Loucy (cell line): ENCODE results near the gene SLX4IP.

ENCODE experiments used
- H2AFZ ChIP-seq: fragments of 200-600 bp; sonication (generic); 2 replicates; pipeline ENCODE4 v1.6.0; 2016; ENCODE audit warnings: antibody characterized with exemption, mild to moderate bottlenecking, low read length, moderate library complexity
- H3F3A ChIP-seq: fragments of 200-600 bp; 2 replicates; pipeline ENCODE4 v1.6.0; 2016; ENCODE audit warnings: antibody characterized with exemption, low read depth, mild to moderate bottlenecking
- H3K27me3 ChIP-seq: fragments of 200-600 bp; sonication (generic); 2 replicates; pipeline ENCODE4 v1.6.1; 2014; ENCODE audit warnings: low read length, mild to moderate bottlenecking; ENCODE audit not compliant: insufficient read depth, poor library complexity, severe bottlenecking
- H3K36me3 ChIP-seq: fragments of 200-600 bp; sonication (generic); 2 replicates; pipeline ENCODE4 v1.6.1; 2016; ENCODE audit warnings: low read length; ENCODE audit not compliant: insufficient read depth
- H3K4me1 ChIP-seq: fragments of 200-600 bp; sonication (generic); 2 replicates; pipeline ENCODE4 v1.5.1; 2014; ENCODE audit warnings: low read length, mild to moderate bottlenecking; ENCODE audit not compliant: insufficient read depth, poor library complexity, severe bottlenecking
- H3K4me2 ChIP-seq: fragments of 200-600 bp; sonication (generic); 2 replicates; pipeline ENCODE4 v1.6.0; 2014; ENCODE audit warnings: antibody characterized with exemption, low read length, low read depth, mild to moderate bottlenecking; ENCODE audit not compliant: poor library complexity, severe bottlenecking
- H3K4me3 ChIP-seq: fragments of 200-600 bp; sonication (generic); 2 replicates; pipeline ENCODE4 v1.5.1; 2014; ENCODE audit warnings: low read length, mild to moderate bottlenecking, mixed read lengths; ENCODE audit not compliant: poor library complexity, severe bottlenecking
- H3K79me2 ChIP-seq: fragments of 200-600 bp; sonication (generic); 2 replicates; pipeline ENCODE4 v1.6.1; 2014; ENCODE audit warnings: low read length; ENCODE audit not compliant: insufficient read depth
- H3K9ac ChIP-seq: fragments of 200-600 bp; sonication (generic); 2 replicates; pipeline ENCODE4 v1.6.0; 2014; ENCODE audit warnings: mild to moderate bottlenecking, low read depth, low read length, moderate library complexity; ENCODE audit not compliant: poor library complexity, severe bottlenecking
- H3K9me2 ChIP-seq: fragments of 200-600 bp; sonication (generic); replicated peaks from 2 replicates; pipeline ENCODE4 v1.6.1; 2016; ENCODE audit warnings: low read depth, low read length, mixed read lengths
- H3K9me3 ChIP-seq: fragments of 200-600 bp; sonication (generic); 2 replicates; pipeline ENCODE4 v1.6.1; 2014; ENCODE audit warnings: mild to moderate bottlenecking, antibody characterized with exemption, low read length, low read depth; ENCODE audit not compliant: insufficient read depth
- H4K20me1 ChIP-seq: fragments of 200-600 bp; sonication (generic); 2 replicates; pipeline ENCODE4 v1.6.0; 2014; ENCODE audit warnings: antibody characterized with exemption, low read length, mild to moderate bottlenecking; ENCODE audit not compliant: insufficient read depth, poor library complexity, severe bottlenecking
- EZH2phosphoT487 ChIP-seq: fragments of 200-600 bp; IDR thresholded peaks from 2 replicates; pipeline ENCODE4 v1.6.1; 2018; ENCODE audit warnings: antibody characterized with exemption, mild to moderate bottlenecking, moderate library complexity, borderline replicate concordance
- TF ChIP-seq, protein P1 (sequence below): fragments of 200-600 bp; sonication (generic); conservative IDR thresholded peaks from 2 replicates; pipeline ENCODE4 v1.5.1; 2014; ENCODE audit warnings: mild to moderate bottlenecking, antibody characterized with exemption, low read length

The SLX4IP gene

DNA sequence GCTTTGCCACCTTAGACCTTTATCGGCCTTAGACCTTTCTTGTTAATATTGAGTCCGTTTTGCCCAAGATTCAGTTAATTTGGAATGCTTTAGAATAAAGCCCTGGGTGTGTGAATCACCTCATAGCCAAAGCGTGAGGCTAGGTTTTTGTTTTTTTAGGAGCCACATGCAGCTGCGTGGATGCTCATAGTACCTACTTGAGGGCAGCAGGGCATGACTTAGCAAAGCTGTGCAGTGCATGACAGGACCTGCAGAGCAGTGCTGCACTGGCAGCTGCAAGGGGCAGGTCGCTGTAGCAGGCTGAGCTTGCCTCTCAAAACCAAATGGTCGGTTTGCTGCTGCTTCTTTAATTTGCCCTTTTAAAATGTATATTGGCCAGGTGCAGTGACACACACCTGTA is 122.6 kb downstream of the SLX4IP start:
- no peaks in the 10 kb centered on the region for H4K20me1 ChIP-seq
- H3K79me2 ChIP-seq: no peaks in the 10 kb centered on the region
- TF ChIP-seq EZH2phosphoT487: no peak
- TF ChIP-seq, protein P1, sequence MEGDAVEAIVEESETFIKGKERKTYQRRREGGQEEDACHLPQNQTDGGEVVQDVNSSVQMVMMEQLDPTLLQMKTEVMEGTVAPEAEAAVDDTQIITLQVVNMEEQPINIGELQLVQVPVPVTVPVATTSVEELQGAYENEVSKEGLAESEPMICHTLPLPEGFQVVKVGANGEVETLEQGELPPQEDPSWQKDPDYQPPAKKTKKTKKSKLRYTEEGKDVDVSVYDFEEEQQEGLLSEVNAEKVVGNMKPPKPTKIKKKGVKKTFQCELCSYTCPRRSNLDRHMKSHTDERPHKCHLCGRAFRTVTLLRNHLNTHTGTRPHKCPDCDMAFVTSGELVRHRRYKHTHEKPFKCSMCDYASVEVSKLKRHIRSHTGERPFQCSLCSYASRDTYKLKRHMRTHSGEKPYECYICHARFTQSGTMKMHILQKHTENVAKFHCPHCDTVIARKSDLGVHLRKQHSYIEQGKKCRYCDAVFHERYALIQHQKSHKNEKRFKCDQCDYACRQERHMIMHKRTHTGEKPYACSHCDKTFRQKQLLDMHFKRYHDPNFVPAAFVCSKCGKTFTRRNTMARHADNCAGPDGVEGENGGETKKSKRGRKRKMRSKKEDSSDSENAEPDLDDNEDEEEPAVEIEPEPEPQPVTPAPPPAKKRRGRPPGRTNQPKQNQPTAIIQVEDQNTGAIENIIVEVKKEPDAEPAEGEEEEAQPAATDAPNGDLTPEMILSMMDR: no peak
- H3K4me1 ChIP-seq: peaks cover 11% of the 10 kb centered on the region
- H3K27me3 ChIP-seq: no peaks in the 10 kb centered on the region
- H2AFZ ChIP-seq: no peak overlapping the region
- no peak overlapping the region for H3K4me3 ChIP-seq
- peaks cover 3% of the 10 kb centered on the region; the same call in 1 of the 2 replicates for H3K36me3 ChIP-seq
- H3K9me2 ChIP-seq: no peaks in the 10 kb centered on the region
- H3K4me2 ChIP-seq: no peak overlapping the region
- H3K9me3 ChIP-seq: no peaks in the 10 kb centered on the region
- H3K9ac ChIP-seq: no peak overlapping the region
- H3F3A ChIP-seq: no peaks in the 10 kb centered on the region

- H3K27me3 ChIP-seq: no peaks in the 10 kb centered on the region
- H3K9me3 ChIP-seq: no peaks in the 10 kb centered on the region
- TF ChIP-seq, protein P1: no peak
- TF ChIP-seq EZH2phosphoT487: no peak
- H3K4me2 ChIP-seq: no peak overlapping the region
- H3K79me2 ChIP-seq: no peaks in the 10 kb centered on the region
- no peak overlapping the region for H3K4me3 ChIP-seq
- no peaks in the 10 kb centered on the region for H3F3A ChIP-seq
- peaks cover 3% of the 10 kb centered on the region; the same call in 1 of the 2 replicates for H3K36me3 ChIP-seq
- H3K4me1 ChIP-seq: peaks cover 2% of the 10 kb centered on the region
- no peak overlapping the region for H3K9ac ChIP-seq
- H3K9me2 ChIP-seq: no peaks in the 10 kb centered on the region
- H4K20me1 ChIP-seq: no peaks in the 10 kb centered on the region
- H2AFZ ChIP-seq: no peak overlapping the region
Observed at GRCh38 chr20:10558635-10559187, 123.6 kb downstream of the SLX4IP start.

DNA sequence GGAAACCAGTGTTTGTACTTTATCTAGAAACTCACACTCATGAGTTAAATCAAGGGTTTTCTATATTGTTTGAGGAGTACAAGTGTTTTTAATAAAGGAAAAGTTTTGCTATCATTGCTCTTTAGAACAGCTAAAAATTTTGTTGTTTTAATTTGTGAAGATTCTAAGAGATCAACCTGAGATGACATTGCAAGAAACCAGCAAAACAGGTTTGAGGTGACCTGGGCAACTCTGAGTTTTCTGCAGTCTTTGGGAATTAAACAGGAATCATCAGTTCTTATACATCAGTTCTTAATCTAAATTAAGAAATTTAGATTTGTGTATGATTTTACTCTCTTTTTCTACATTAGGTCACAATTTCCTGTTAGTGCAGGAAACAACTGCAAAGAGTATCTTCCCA is 124.2 kb downstream of the SLX4IP start:
- Histone ChIP-seq H3K36me3 (peaks cover 3% of the 10 kb centered on the region; the same call in 1 of the 2 replicates), H3K4me3 (no peak overlapping the region), H3K4me2 (no peak overlapping the region), H3K4me1 (peaks cover 3% of the 10 kb centered on the region), H3K27me3 (no peaks in the 10 kb centered on the region), H3K9me3 (no peaks in the 10 kb centered on the region), H3K9me2 (no peaks in the 10 kb centered on the region), H3K79me2 (no peaks in the 10 kb centered on the region), H4K20me1 (no peaks in the 10 kb centered on the region), H2AFZ (no peak overlapping the region), H3F3A (no peaks in the 10 kb centered on the region), H3K9ac (no peak overlapping the region)
- TF ChIP-seq EZH2phosphoT487: no peak
- TF ChIP-seq, protein P1: no peak
